ENCODE data around the gene RASSF10. TPM values are rescaled to one million over a fixed set of nuclear protein-coding genes. Genes with fewer than 3 reads are reported as not detected.

RASSF10 gene
- total RNA-seq, 6 experiments from 2014 or later: not detected

DNA sequence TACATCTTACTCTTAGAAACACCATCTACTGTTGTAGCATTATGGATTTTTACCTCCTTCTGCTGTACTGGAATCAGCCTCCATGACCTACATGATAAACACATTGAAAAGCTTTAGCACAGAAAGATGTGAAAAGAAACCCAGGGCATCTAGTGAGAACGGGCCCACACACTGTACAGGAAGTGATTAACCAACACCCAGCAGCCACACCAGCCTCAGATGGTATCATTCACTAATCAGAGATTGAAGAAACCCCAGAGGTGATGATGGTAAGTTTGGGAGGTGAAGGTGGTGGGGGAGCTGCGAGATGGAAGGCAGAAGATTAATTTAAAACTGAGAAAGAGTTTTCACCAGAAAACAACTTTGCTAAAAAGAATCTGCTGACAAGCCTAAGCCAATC is 46.1 kb downstream of the RASSF10 start:
- H3K4me1 Mint-ChIP-seq (ENCODE audit: low read depth): peaks cover 7% of the 10 kb centered on the region
- no peak for DNase-seq
- no peaks in the 10 kb centered on the region for H3K36me3 Mint-ChIP-seq (ENCODE audit: low read depth)
- no peak overlapping the region for H3K27ac Mint-ChIP-seq
- TF ChIP-seq, protein P1, sequence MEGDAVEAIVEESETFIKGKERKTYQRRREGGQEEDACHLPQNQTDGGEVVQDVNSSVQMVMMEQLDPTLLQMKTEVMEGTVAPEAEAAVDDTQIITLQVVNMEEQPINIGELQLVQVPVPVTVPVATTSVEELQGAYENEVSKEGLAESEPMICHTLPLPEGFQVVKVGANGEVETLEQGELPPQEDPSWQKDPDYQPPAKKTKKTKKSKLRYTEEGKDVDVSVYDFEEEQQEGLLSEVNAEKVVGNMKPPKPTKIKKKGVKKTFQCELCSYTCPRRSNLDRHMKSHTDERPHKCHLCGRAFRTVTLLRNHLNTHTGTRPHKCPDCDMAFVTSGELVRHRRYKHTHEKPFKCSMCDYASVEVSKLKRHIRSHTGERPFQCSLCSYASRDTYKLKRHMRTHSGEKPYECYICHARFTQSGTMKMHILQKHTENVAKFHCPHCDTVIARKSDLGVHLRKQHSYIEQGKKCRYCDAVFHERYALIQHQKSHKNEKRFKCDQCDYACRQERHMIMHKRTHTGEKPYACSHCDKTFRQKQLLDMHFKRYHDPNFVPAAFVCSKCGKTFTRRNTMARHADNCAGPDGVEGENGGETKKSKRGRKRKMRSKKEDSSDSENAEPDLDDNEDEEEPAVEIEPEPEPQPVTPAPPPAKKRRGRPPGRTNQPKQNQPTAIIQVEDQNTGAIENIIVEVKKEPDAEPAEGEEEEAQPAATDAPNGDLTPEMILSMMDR (IDR thresholded peaks at IDR 0.05): no peak
- H3K27me3 Mint-ChIP-seq (ENCODE audit: insufficient read depth): peaks cover 24% of the 10 kb centered on the region
- no peak overlapping the region for H3K4me3 Mint-ChIP-seq
- no peaks in the 10 kb centered on the region for H3K9me3 Mint-ChIP-seq

DNA sequence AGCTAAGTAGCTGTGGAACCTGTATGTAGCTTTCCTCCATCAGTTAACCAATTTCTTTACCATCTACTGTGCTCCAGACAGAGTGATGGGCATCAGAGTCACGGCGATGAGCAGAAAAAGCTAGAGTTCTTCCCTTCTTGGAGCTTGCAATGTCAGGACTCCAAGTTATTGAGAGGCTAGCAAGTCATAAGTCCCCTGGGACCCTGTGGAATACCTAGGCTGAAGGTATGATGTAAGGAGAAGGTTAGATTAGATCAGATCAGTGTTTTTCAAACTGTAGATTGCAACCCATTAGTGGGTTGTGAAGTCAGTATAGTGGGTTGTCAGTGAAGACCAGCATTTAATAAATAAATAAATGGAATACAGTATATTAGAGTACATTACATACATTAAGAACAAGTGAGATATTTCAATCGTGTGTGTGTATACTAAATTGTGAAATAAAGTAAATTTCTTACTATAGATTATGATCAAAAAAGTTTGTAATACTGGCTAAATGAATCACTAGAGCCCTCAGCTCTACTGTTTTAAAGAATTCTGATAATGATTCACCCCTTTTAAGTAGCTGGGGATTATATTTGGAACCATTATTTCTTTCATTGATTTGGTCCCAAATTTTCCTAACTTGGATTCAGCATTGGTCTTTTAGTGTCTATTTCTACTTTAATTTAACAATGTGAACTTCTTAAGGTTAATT is 52.3 kb downstream of the RASSF10 start:
- DNase-seq: no peak
- no peak overlapping the region for H3K4me3 Mint-ChIP-seq
- H3K27me3 Mint-ChIP-seq (ENCODE audit: insufficient read depth): peaks cover 22% of the 10 kb centered on the region
- H3K36me3 Mint-ChIP-seq (ENCODE audit: low read depth): no peaks in the 10 kb centered on the region
- TF ChIP-seq, protein P1 (IDR thresholded peaks at IDR 0.05): no peak
- no peak overlapping the region for H3K27ac Mint-ChIP-seq
- H3K4me1 Mint-ChIP-seq (ENCODE audit: low read depth): no peaks in the 10 kb centered on the region
- peaks cover 5% of the 10 kb centered on the region; the same call in 1 of the 2 replicates for H3K9me3 Mint-ChIP-seq
